GM12878 (cell line): ENCODE data around the gene KCNMB2. TPM values are rescaled to one million over a fixed set of nuclear protein-coding genes. Genes with fewer than 3 reads are reported as not detected.

Source experiments
- ATAC-seq: fragments of 200-7000 bp; cut with Tn5 transposase; 3 replicates; pipeline ENCODE4 v1.9.1; 2020; ENCODE audit warnings: mild to moderate bottlenecking, moderate library complexity
- BruUV-seq: library from RNA; stranded (reverse); fragments of 400-500 nt; replicated peaks from 2 replicates; lab custom pipeline; 2021; lab: Mats Ljungman, UMichigan
- CTCF ChIA-PET: fragments of 300-600 bp; sonication (Branson Sonifier 250); formaldehyde crosslinking; extraction: SDS; loops from one replicate; lab custom pipeline; 2021; ENCODE audit warnings: inconsistent platforms; lab: Yijun Ruan, JAX
- POLR2A ChIA-PET: fragments of 350-600 bp; formaldehyde crosslinking; extraction: SDS; loops from one replicate; lab custom pipeline; 2021; ENCODE audit warnings: inconsistent platforms; lab: Charles Lee
- RAD21 ChIA-PET: fragments of 300-600 bp; sonication (Branson Sonifier 250); formaldehyde crosslinking; loops from one replicate; lab custom pipeline; 2023; ENCODE audit warnings: antibody characterized with exemption; ENCODE audit not compliant: unreplicated experiment; lab: Charles Lee
- SMC1A ChIA-PET: fragments of 300-600 bp; sonication (Branson Sonifier 250); formaldehyde crosslinking; loops from one replicate; lab custom pipeline; 2023; ENCODE audit not compliant: unreplicated experiment, uncharacterized antibody; lab: Charles Lee
- DNase-seq: peaks from one replicate; pipeline ENCODE4 v3.0.0-alpha.2; 2011; ENCODE audit warnings: low read depth, low spot score
- FAIRE-seq: peaks from 3 replicates; lab custom pipeline; 2011; peaks lifted over from hg19 to GRCh38; lab: Jason Lieb, UNC
- H2AFZ ChIP-seq: 2 replicates; pipeline ENCODE4 v1.6.0; 2011; ENCODE audit warnings: low read depth, low read length, control low read depth; ENCODE audit not compliant: control insufficient read depth
- H3K27ac ChIP-seq: 2 replicates; pipeline ENCODE4 v1.5.1; 2011; ENCODE audit warnings: control low read depth; ENCODE audit not compliant: control insufficient read depth, insufficient read depth
- H3K27me3 ChIP-seq, 2 experiments: replicated peaks in 1 of 2; 2 replicates each; pipeline versions ENCODE4 v1.6.0 to v1.6.1; 2011; ENCODE audit warnings: low read length in 1 of 2; ENCODE audit not compliant: control insufficient read depth in 2 of 2, insufficient read depth in 2 of 2
- H3K36me3 ChIP-seq, 2 experiments: 2 replicates each; pipeline ENCODE4 v1.5.1; 2011; ENCODE audit warnings: low read length in 1 of 2; ENCODE audit not compliant: control insufficient read depth in 2 of 2, insufficient read depth in 2 of 2
- H3K4me1 ChIP-seq: 2 replicates; pipeline ENCODE4 v1.6.1; 2011; ENCODE audit warnings: mild to moderate bottlenecking, low read length, moderate library complexity, mixed read lengths; ENCODE audit not compliant: control insufficient read depth, insufficient read depth
- H3K4me2 ChIP-seq: 2 replicates; pipeline ENCODE4 v1.6.0; 2011; ENCODE audit warnings: control low read depth; ENCODE audit not compliant: control insufficient read depth, insufficient read depth
- H3K4me3 ChIP-seq: fragments of 200-600 bp; sonication (generic); 2 replicates; pipeline ENCODE4 v1.5.1; 2016
- H3K79me2 ChIP-seq: 2 replicates; pipeline ENCODE4 v1.6.0; 2011; ENCODE audit warnings: low read length; ENCODE audit not compliant: control insufficient read depth, insufficient read depth
- H3K9ac ChIP-seq: 2 replicates; pipeline ENCODE4 v1.8.0; 2011; ENCODE audit warnings: low read length, control low read depth, mixed read lengths; ENCODE audit not compliant: control insufficient read depth, insufficient read depth
- H3K9me3 ChIP-seq: replicated peaks from 3 replicates; pipeline ENCODE4 v1.5.1; 2011; ENCODE audit warnings: mild to moderate bottlenecking, low read length; ENCODE audit not compliant: control insufficient read depth, insufficient read depth
- H4K20me1 ChIP-seq: 2 replicates; pipeline ENCODE4 v1.6.0; 2011; ENCODE audit not compliant: control insufficient read depth, insufficient read depth
- NFYA ChIP-seq: IDR thresholded peaks from 2 replicates; pipeline ENCODE4 v1.6.1; 2011; ENCODE audit warnings: low read depth, mild to moderate bottlenecking, low read length, improper control_type of control experiment, borderline replicate concordance
- PRDM15 ChIP-seq: fragments of 450-650 bp; formaldehyde crosslinking; IDR thresholded peaks from 2 replicates; pipeline ENCODE4 v1.4.0; 2020; ENCODE audit warnings: mild to moderate bottlenecking, moderate library complexity
- SMAD1 ChIP-seq: fragments of 450-650 bp; IDR thresholded peaks from 2 replicates; pipeline ENCODE4 v1.6.1; 2018; ENCODE audit warnings: mild to moderate bottlenecking, low read depth; ENCODE audit not compliant: partially characterized antibody
- SMC3 ChIP-seq: IDR thresholded peaks from 2 replicates; pipeline ENCODE4 v1.6.1; 2011; ENCODE audit warnings: low read length, improper control_type of control experiment, borderline replicate concordance
- SRF ChIP-seq, 2 experiments: IDR thresholded peaks; 2 replicates each; pipeline ENCODE4 v1.6.1; 2011; ENCODE audit warnings: low read depth in 2 of 2, low read length in 2 of 2, mild to moderate bottlenecking in 1 of 2, moderate library complexity in 1 of 2
- in situ Hi-C: fragments of 300-500 bp; cut with MboI; formaldehyde crosslinking; loops from 9 replicates; pipeline ENCODE4 v1.14.3; 2018; ENCODE audit warnings: mixed read lengths
- intact Hi-C: fragments of 100-400 bp; cut with micrococcal nuclease; formaldehyde crosslinking; loops from one replicate; pipeline ENCODE4 v1.14.2; 2022; ENCODE audit not compliant: unreplicated experiment
- polyA plus RNA-seq, 11 experiments: library from polyadenylated mRNA; depleted of rRNA in 4 of 11; unstranded in 6 of 11; stranded (reverse) in 5 of 11; fragments of >200 nt; fragmentation: Nextera tagmentation in 4 of 11; fragmentation: Illumina TruSeq in 1 of 11; extraction: Ambion mirVana in 4 of 11; extraction: Trizol in 1 of 11; gene quantifications; 1 replicate in 1 of 11; 2 replicates in 10 of 11; pipeline versions ENCODE4 v1.2.1 to v1.2.3, GENCODE V29; 2011 to 2016; ENCODE audit warnings: inconsistent platforms in 2 of 11, missing spikeins in 2 of 11, low read depth in 1 of 11
- total RNA-seq, 4 experiments: library from RNA; depleted of rRNA in 3 of 4; stranded (reverse); fragments of >200 nt in 3 of 4; fragmentation: Illumina TruSeq in 1 of 4; extraction: Trizol in 1 of 4; gene quantifications; 2 replicates each; pipeline versions ENCODE4 v1.2.1 to v1.2.3, GENCODE V29; 2013 to 2021

The KCNMB2 gene
- total and polyA plus RNA-seq, 10 of the 15 experiments (the other 5 are each of a cell fraction or from before 2014, with no cell fraction given): 0.22 to 18.8 (median 11.0) TPM

GRCh38 chr3:178837512-178837911 is 301.3 kb downstream of the KCNMB2 start:
- RAD21 ChIA-PET: no interaction called here
- intact Hi-C loops: no loop called here

More at GRCh38 chr3:178837512-178837911, 301.3 kb downstream of the KCNMB2 start:
- H3K9ac ChIP-seq: no peak overlapping the region
- H3K4me3 ChIP-seq: no peak overlapping the region
- no peak for FAIRE-seq
- H3K27ac ChIP-seq: no peak overlapping the region
- no peak overlapping the region for H3K4me2 ChIP-seq
- ChIA-PET POLR2A (no interaction called here), SMC1A (interaction anchor here (0.7 to 1.3 kb wide), 2 partner anchors 16 to 1655 kb away, joined by 3 to 4 read pairs; no protein-coding TSS in a partner anchor), CTCF (interaction anchor here (0.6 to 1.3 kb wide), 4 partner anchors 11 to 1693 kb away, joined by 3 to 4 read pairs (median 4); no protein-coding TSS in a partner anchor)
- no peak overlapping the region for H2AFZ ChIP-seq
- in situ Hi-C loops: no loop called here
- ATAC-seq: no peak
- H3K79me2 ChIP-seq: no peaks in the 10 kb centered on the region
- H3K27me3 ChIP-seq: no peaks in the 10 kb centered on the region
- DNase-seq: no peak
- TF ChIP-seq SMAD1 (no peak), PRDM15 (no peak), NFYA (no peak), SRF (IDR thresholded peaks at IDR 0.05; ENCODE audit: low read depth in 2 of 2, low read length in 2 of 2) (no peak), SMC3 (no peak)
- H3K36me3 ChIP-seq: no peaks in the 10 kb centered on the region
- BruUV-seq: no TSS peak
- no peaks in the 10 kb centered on the region for H3K4me1 ChIP-seq
- H4K20me1 ChIP-seq: no peaks in the 10 kb centered on the region
- H3K9me3 ChIP-seq: peaks cover 2% of the 10 kb centered on the region; the same call in 2 of the 3 replicates
